Erythroblast (primary cell): Measurements from ENCODE around the gene PLAC1.

Source experiments
- GATA1 ChIP-seq: IDR thresholded peaks from 2 replicates; pipeline ENCODE4 v1.6.1; 2011; ENCODE audit warnings: low read depth, mild to moderate bottlenecking, control low read depth, low read length, moderate library complexity
- POLR2A ChIP-seq: IDR thresholded peaks from 2 replicates; pipeline ENCODE4 v1.6.1; 2011; ENCODE audit warnings: mild to moderate bottlenecking, low read length

DNA sequence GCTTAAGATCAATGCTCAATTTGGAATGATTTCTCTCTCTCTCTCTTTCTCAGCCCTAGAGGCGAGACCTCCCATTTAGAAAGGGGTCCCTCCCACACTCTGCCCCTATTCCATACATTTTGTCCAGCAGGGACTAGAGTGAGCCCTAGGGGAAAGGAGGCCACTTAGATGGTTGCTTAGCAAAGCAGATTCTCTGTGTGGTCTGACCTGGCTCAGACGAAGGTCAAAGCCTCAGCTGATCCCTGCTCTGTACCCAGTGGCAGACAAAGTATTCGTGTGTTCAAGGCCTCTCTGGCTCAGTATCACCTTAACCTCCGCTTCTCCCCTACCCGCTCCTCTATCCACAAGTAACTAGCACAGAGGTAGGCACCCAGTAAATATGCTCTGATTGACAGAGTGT is 120.0 kb downstream of the PLAC1 start:
- no peak for TF ChIP-seq POLR2A
- TF ChIP-seq GATA1, result no peak
